OCI-LY7 (cell line): Measurements from ENCODE around the gene PCDH9.

ENCODE experiments used
- EZH2phosphoT487 ChIP-seq: fragments of 200-600 bp; sonication (generic); IDR thresholded peaks from 2 replicates; pipeline ENCODE4 v1.6.1; 2018; ENCODE audit warnings: low read depth, borderline replicate concordance, mild to moderate bottlenecking, mixed run types, antibody characterized with exemption, low read length, moderate library complexity, mixed read lengths
- TF ChIP-seq, protein P1 (sequence below): fragments of 200-600 bp; sonication (generic); conservative IDR thresholded peaks from 2 replicates; pipeline ENCODE4 v1.5.1; 2014; ENCODE audit warnings: mild to moderate bottlenecking, antibody characterized with exemption, low read length, moderate library complexity, mixed read lengths

GRCh38 chr13:66780814-66781213 is 449.3 kb downstream of the PCDH9 start:
- TF ChIP-seq, protein P1, sequence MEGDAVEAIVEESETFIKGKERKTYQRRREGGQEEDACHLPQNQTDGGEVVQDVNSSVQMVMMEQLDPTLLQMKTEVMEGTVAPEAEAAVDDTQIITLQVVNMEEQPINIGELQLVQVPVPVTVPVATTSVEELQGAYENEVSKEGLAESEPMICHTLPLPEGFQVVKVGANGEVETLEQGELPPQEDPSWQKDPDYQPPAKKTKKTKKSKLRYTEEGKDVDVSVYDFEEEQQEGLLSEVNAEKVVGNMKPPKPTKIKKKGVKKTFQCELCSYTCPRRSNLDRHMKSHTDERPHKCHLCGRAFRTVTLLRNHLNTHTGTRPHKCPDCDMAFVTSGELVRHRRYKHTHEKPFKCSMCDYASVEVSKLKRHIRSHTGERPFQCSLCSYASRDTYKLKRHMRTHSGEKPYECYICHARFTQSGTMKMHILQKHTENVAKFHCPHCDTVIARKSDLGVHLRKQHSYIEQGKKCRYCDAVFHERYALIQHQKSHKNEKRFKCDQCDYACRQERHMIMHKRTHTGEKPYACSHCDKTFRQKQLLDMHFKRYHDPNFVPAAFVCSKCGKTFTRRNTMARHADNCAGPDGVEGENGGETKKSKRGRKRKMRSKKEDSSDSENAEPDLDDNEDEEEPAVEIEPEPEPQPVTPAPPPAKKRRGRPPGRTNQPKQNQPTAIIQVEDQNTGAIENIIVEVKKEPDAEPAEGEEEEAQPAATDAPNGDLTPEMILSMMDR: no peak
- TF ChIP-seq EZH2phosphoT487: no peak
